ENCODE measurements around the gene BHLHA15. TPM values are rescaled to one million over a fixed set of nuclear protein-coding genes. Genes with fewer than 3 reads are reported as not detected.

Gene BHLHA15
- total RNA-seq, 2 experiments from 2014 or later, result 0.23 to 0.47 TPM

DNA sequence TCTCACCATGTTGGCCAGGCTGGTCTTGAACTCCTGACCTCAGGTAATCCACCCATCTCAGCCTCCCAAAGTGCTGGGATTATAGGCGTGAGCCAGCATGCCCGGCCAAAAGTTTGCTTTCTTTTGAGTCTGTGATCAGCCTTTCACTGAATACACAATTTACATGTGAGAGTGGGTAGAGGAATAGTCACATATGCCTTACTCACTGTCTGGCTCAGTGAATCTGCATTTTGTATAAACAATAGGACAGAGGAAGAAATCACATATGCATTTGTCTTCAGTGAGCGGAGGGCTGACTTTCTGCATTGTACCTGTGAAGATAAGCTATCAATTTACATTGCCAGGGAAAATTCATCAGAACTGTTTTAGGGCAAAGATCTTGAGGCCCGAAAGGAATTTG is 43.3 kb downstream of the BHLHA15 start:
- ATAC-seq, result no peak
- Mint-ChIP-seq H3K4me3 (no peak overlapping the region), H3K9me3 (ENCODE audit: low read depth) (no peaks in the 10 kb centered on the region), H3K27ac (peak overlapping the region; percentile 84), H3K27me3 (no peaks in the 10 kb centered on the region), H3K4me1 (peaks cover 36% of the 10 kb centered on the region), H3K36me3 (ENCODE audit: low read depth) (peaks cover 29% of the 10 kb centered on the region)
- intact Hi-C loops (cut with DNase I, micrococcal nuclease), result loop anchor here in 1 of 2 experiments (5.0 kb wide), 1 partner anchor 888 kb away; the partner anchor contains the start of gene SMURF1
- no peak for DNase-seq
- POLR2A ChIA-PET, result no interaction called here
- CTCF ChIA-PET, result interaction anchor here (0.8 to 1.2 kb wide), 2 partner anchors 40 to 147 kb away, joined by 3 read pairs; partner anchors contain the start of gene BAIAP2L1

DNA sequence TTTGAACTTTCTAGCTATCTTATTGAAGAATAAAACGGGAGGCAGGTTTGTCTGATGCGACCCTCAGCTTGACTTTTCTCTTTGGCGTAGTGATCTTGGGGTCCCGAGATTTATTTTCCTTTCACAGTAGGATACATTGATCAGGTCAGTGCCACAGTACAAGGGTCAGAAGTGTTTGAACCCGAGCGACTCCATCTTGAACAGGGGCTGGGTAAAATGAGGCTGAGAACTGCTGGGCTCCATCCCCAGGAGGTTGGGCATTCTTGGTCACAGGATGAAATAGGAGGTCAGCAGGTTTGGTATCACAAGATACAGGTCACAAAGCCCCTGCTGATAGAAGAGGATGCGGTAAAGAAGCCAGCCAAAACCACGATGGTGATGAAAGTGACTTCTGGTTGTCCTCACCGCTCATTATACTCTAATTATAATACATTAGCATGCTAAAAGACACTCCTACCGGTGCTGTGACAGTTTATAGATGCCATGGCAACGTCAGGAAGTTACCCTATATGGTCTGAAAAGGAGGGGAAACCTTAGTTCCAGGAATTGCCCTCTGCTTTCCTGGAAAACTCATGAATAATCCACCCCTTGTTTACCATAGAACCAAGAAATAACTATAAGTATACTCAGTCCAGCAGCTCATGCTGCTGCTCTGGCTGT is 43.8 kb downstream of the BHLHA15 start:
- ChIA-PET CTCF (interaction anchor here (0.8 to 1.2 kb wide), 2 partner anchors 39 to 146 kb away, joined by 3 read pairs; partner anchors contain the start of gene BAIAP2L1), POLR2A (no interaction called here)
- DNase-seq, result peak; percentile 37
- H3K9me3 Mint-ChIP-seq (ENCODE audit: low read depth), result no peaks in the 10 kb centered on the region
- H3K4me3 Mint-ChIP-seq, result no peak overlapping the region
- no peaks in the 10 kb centered on the region for H3K27me3 Mint-ChIP-seq
- peaks cover 30% of the 10 kb centered on the region for H3K4me1 Mint-ChIP-seq
- H3K36me3 Mint-ChIP-seq (ENCODE audit: low read depth), result peaks cover 25% of the 10 kb centered on the region
- H3K27ac Mint-ChIP-seq, result peak overlapping the region; percentile 84
- intact Hi-C loops (cut with DNase I, micrococcal nuclease), result loop anchor here in 1 of 2 experiments (5.0 kb wide), 1 partner anchor 887 kb away; the partner anchor contains the start of gene SMURF1
- peak; percentile 1 for ATAC-seq

DNA sequence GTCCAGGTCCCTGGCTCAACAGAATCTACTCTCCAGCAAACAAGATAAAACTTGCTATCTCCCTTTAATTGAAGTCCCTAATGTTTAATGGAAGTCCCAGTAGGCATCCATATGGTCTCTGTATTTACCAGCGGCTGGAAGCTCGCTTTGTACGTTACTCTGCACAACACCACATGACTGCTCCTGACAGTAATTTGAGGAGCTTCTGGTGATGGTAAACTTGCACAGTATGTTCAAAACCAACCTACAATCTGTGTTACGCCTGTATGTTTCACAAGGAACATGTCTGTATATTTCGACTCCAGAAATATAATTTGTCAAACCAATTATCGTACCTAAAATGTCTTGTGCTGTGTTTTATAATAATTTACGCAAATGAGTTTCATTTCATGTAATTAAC is 45.2 kb downstream of the BHLHA15 start:
- no peaks in the 10 kb centered on the region for H3K9me3 Mint-ChIP-seq (ENCODE audit: low read depth)
- ChIA-PET POLR2A (no interaction called here), CTCF (no interaction called here)
- intact Hi-C loops (cut with DNase I, micrococcal nuclease), result no loop called here
- H3K4me1 Mint-ChIP-seq, result peaks cover 24% of the 10 kb centered on the region
- no peak for ATAC-seq
- DNase-seq, result no peak
- H3K27ac Mint-ChIP-seq, result peak overlapping the region; percentile 29
- no peak overlapping the region for H3K4me3 Mint-ChIP-seq
- H3K27me3 Mint-ChIP-seq, result no peaks in the 10 kb centered on the region
- H3K36me3 Mint-ChIP-seq (ENCODE audit: low read depth), result peaks cover 30% of the 10 kb centered on the region

DNA sequence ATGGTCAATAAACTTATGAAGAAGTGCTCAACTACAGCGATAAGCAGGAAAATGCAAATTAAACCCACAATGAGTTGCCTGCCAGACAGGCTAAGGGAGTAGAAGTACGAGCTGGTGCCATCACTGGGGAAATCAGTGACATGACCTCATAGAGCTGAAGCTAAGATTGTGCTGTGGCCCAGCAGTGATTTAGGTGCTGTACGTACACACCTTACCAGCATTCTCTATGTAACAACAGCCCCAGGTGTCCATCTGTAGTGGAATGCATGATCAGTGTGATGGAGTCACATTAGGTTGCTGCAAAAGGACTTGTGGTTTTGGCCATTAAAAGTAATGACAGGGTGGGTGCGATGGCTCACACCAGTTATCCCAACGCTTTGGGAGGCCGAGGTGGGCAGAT is 46.5 kb downstream of the BHLHA15 start:
- no peak overlapping the region for H3K4me3 Mint-ChIP-seq
- intact Hi-C loops (cut with DNase I, micrococcal nuclease), result no loop called here
- ChIA-PET POLR2A (no interaction called here), CTCF (no interaction called here)
- peaks cover 22% of the 10 kb centered on the region for H3K4me1 Mint-ChIP-seq
- H3K27ac Mint-ChIP-seq, result no peak overlapping the region
- DNase-seq, result no peak
- H3K36me3 Mint-ChIP-seq (ENCODE audit: low read depth), result peaks cover 35% of the 10 kb centered on the region
- H3K9me3 Mint-ChIP-seq (ENCODE audit: low read depth), result no peaks in the 10 kb centered on the region
- no peaks in the 10 kb centered on the region for H3K27me3 Mint-ChIP-seq
- ATAC-seq, result no peak

Other genes with a start within 250 kb of the BHLHA15 start
- not detected for gene OCM2, start 221.2 kb upstream of the BHLHA15 start, total RNA-seq
- gene LMTK2, start 104.6 kb upstream of the BHLHA15 start, total RNA-seq, result 10 to 100 TPM in 1 of 2 experiments, 1 to 10 TPM in 1; 10.0 to 16.9 TPM
- 10 to 100 TPM; 21.8 to 26.5 TPM for gene TECPR1, start 40.8 kb downstream of the BHLHA15 start, total RNA-seq
- gene BRI3, start 70.2 kb downstream of the BHLHA15 start, total RNA-seq, result 10 to 100 TPM; 45.1 to 47.6 TPM
- gene BAIAP2L1, start 189.7 kb downstream of the BHLHA15 start, total RNA-seq, result 1 to 10 TPM; 2.3 to 3.0 TPM